HG03139 (cell line): ENCODE results near the gene HPSE.

ENCODE experiments used
- ATAC-seq: cut with Tn5 transposase; IDR thresholded peaks from one replicate; pipeline ENCODE4 v1.9.1; 2021; ENCODE audit not compliant: unreplicated experiment

Gene HPSE

DNA sequence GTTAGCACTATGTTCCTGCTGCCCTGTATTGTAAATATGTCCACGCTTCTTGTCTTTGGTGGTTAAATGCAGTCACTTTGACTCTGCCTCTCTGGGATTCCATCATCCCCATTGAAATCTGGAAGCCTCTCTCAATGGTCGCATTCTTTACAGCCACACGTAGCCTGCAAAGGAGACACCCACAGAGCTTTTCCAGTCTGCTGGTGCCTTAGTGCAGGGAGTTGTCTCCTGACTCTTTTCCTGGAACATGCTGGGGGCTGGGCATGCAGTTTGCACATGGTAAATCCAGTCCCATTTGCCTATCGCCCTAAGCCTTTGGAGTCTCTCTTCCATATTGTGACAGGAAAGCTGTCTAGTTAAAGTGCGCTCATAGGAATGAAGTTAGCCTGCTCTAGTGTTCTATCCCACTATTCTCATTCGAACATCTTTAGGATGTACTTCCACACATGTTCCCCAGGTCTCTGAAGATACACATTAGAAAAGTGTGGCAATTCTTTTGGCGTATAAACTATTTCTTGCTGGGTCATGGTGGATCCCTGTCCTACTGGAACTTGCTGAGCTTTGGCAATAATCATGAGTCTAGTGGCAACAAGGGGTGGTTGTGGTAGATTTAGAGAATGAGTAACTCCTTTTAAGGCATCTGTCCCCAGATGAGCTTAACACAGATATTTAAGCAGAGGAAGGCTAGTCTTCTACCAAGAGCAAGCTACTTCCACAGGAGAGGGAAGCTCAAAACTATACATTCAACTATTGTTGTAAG lies 83.8 kb downstream of the HPSE start:
- no peak for ATAC-seq

DNA sequence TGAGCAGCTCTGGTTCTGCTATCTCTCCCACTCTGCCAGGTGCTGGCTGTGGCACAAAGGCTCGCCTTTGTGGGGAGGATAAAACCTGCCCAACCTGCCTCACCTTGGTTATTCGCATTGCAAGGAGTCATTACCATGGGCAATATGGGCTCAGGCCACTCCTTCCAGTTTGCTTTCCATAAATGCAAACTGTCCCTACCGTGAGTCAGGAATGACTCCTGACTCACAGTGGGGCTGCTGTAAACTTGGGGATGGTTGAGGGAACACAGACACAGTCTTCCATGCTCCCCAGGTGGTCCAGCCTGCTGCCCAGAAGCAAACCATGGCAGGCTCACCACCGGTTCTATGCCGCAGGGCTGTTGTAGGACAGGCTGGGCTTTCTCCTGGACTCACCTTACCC lies 86.2 kb downstream of the HPSE start:
- ATAC-seq, result no peak

DNA sequence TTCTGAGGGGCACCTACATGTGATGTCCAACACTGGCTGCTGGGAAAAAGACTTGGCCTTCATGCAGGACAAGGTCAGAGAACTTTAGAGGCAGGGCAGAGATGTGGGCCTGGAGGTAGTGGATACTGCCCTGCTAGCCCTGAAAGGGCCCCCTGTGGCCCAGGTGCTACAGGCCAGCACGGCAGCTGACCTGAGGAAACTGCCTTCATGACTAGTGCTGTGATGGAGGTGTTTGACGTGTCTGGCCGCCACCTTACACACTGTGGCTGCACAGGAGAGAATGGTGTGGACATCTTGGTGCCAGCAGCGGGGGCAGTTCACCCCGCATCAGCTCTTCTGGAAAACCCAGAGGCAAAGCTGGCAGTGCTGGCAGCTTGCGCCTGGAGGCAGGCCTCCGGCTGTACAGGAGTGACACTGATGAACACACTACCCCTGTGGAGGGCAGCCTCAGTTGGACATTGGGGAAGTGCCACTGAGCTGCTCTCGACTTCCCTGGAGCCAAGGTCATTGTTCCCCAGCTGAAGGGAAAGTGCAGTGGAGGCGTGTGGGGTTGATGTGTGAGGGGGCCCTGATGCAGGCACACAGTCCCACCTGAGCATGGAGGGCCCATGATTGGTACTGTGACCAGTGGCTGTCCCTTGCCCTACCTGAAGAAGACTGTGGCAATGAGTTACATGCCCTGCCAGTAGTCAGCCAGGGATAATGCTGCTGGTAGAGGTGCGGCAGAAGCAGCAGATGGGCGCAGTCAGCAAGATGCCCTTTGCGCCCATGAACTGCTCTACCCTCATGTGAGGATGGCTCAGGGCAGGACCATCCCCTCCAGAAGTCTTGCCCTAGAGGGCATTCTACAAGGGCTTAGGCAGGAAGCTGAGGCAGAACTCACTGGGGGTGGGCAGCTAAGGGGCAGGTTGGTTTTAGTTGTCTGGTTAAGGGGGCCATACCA lies 87.0 kb downstream of the HPSE start:
- ATAC-seq, result no peak
